T-helper 1 cell treated with Interleukin-12 subunit alpha and Interleukin-12 subunit beta and Interleukin-4 antibody, amounts not matched to agents 30 μg/mL and 1 μg/mL, for 36 hours (primary cell): ENCODE data around the gene UBE2L3.
A peak's percentile ranks its signal among the peaks of the same experiment; 100 is the strongest.
"Not testable (repeated sequence)": the region's sequence is repeated elsewhere in the genome, so short reads cannot be mapped to it uniquely, and the experiment has no call there.

Source experiments
- H3K27ac Mint-ChIP-seq: one replicate; pipeline ENCODE4 v1.8.0; 2021; ENCODE audit warnings: mild to moderate bottlenecking, mixed read lengths
- H3K27me3 Mint-ChIP-seq: one replicate; pipeline ENCODE4 v1.8.0; 2021; ENCODE audit warnings: low read depth, mixed read lengths
- H3K36me3 Mint-ChIP-seq: one replicate; pipeline ENCODE4 v1.8.0; 2021; ENCODE audit warnings: low read depth, mixed read lengths
- H3K4me1 Mint-ChIP-seq: one replicate; pipeline ENCODE4 v1.8.0; 2021; ENCODE audit warnings: low read depth, mixed read lengths
- H3K4me3 Mint-ChIP-seq: one replicate; pipeline ENCODE4 v1.8.0; 2021; ENCODE audit warnings: mild to moderate bottlenecking, moderate library complexity, mixed read lengths
- H3K9me3 Mint-ChIP-seq: one replicate; pipeline ENCODE4 v1.8.0; 2021; ENCODE audit warnings: mixed read lengths

The UBE2L3 gene

GRCh38 chr22:21636629-21637218, 69.2 kb downstream of the UBE2L3 start:
- Mint-ChIP-seq H3K4me3 (no peak overlapping the region), H3K4me1 (peaks cover 10% of the 10 kb centered on the region), H3K27ac (no peak overlapping the region)

GRCh38 chr22:21637450-21637849, 69.9 kb downstream of the UBE2L3 start:
- not testable (repeated sequence) for H3K27me3 Mint-ChIP-seq, H3K36me3 Mint-ChIP-seq, H3K9me3 Mint-ChIP-seq, H3K27ac Mint-ChIP-seq, H3K4me1 Mint-ChIP-seq, H3K4me3 Mint-ChIP-seq

More at GRCh38 chr22:21636629-21637218, 69.2 kb downstream of the UBE2L3 start:
- Mint-ChIP-seq H3K36me3 (no peaks in the 10 kb centered on the region), H3K27me3 (no peaks in the 10 kb centered on the region), H3K9me3 (no peaks in the 10 kb centered on the region)

GRCh38 chr22:21639359-21639758, 71.8 kb downstream of the UBE2L3 start:
- no peaks in the 10 kb centered on the region for H3K27me3 Mint-ChIP-seq
- H3K4me3 Mint-ChIP-seq: no peak overlapping the region
- H3K4me1 Mint-ChIP-seq: peaks cover 16% of the 10 kb centered on the region
- no peaks in the 10 kb centered on the region for H3K9me3 Mint-ChIP-seq
- no peak overlapping the region for H3K27ac Mint-ChIP-seq
- H3K36me3 Mint-ChIP-seq: peaks cover 11% of the 10 kb centered on the region

GRCh38 chr22:21640810-21641209, 73.3 kb downstream of the UBE2L3 start:
- Mint-ChIP-seq H3K4me3 (peak overlapping the region; percentile 86), H3K4me1 (peaks cover 16% of the 10 kb centered on the region), H3K36me3 (peaks cover 14% of the 10 kb centered on the region), H3K27me3 (no peaks in the 10 kb centered on the region), H3K27ac (peak overlapping the region; percentile 83), H3K9me3 (no peaks in the 10 kb centered on the region)

GRCh38 chr22:21641417-21641788, 73.9 kb downstream of the UBE2L3 start:
- Mint-ChIP-seq H3K9me3 (no peaks in the 10 kb centered on the region), H3K36me3 (peaks cover 17% of the 10 kb centered on the region), H3K4me1 (peaks cover 18% of the 10 kb centered on the region), H3K4me3 (peak overlapping the region; percentile 86), H3K27me3 (no peaks in the 10 kb centered on the region), H3K27ac (peak overlapping the region; percentile 83)

GRCh38 chr22:21641789-21642583, 74.5 kb downstream of the UBE2L3 start, which contains the start of gene SDF2L1:
Gene SDF2L1, plus strand, starts transcription at chr22:21642302. Its CDS starts 35 bp downstream, at chr22:21642337.
- H3K27ac Mint-ChIP-seq: peak within 1 kb of the TSS; percentile 83
- H3K4me3 Mint-ChIP-seq: peak within 1 kb of the TSS; percentile 86
- H3K27me3 Mint-ChIP-seq: no peaks in the 10 kb centered on the region
- peaks cover 22% of the 10 kb centered on the region for H3K36me3 Mint-ChIP-seq
- no peaks in the 10 kb centered on the region for H3K9me3 Mint-ChIP-seq
- H3K4me1 Mint-ChIP-seq: peaks cover 22% of the 10 kb centered on the region

GRCh38 chr22:21642584-21643448, 75.3 kb downstream of the UBE2L3 start:
- Mint-ChIP-seq H3K27ac (peak overlapping the region; percentile 83), H3K4me1 (peaks cover 22% of the 10 kb centered on the region), H3K9me3 (no peaks in the 10 kb centered on the region), H3K27me3 (no peaks in the 10 kb centered on the region), H3K4me3 (peak overlapping the region; percentile 86), H3K36me3 (peaks cover 22% of the 10 kb centered on the region)

- Mint-ChIP-seq H3K27ac (peak overlapping the region; percentile 64), H3K4me1 (peaks cover 22% of the 10 kb centered on the region), H3K36me3 (peaks cover 22% of the 10 kb centered on the region), H3K9me3 (no peaks in the 10 kb centered on the region), H3K4me3 (peak overlapping the region; percentile 86), H3K27me3 (no peaks in the 10 kb centered on the region)
Observed at GRCh38 chr22:21643533-21644357, 76.2 kb downstream of the UBE2L3 start.

- H3K4me3 Mint-ChIP-seq, H3K9me3 Mint-ChIP-seq, H3K27me3 Mint-ChIP-seq, H3K27ac Mint-ChIP-seq: not testable (repeated sequence)
- peaks cover 25% of the 10 kb centered on the region for H3K36me3 Mint-ChIP-seq
- peaks cover 27% of the 10 kb centered on the region for H3K4me1 Mint-ChIP-seq
Observed at GRCh38 chr22:21645513-21645912, 78.0 kb downstream of the UBE2L3 start.

GRCh38 chr22:21646608-21647590, 79.4 kb downstream of the UBE2L3 start:
- Mint-ChIP-seq H3K27ac (no peak overlapping the region), H3K9me3 (no peaks in the 10 kb centered on the region), H3K4me3 (no peak overlapping the region), H3K4me1 (peaks cover 31% of the 10 kb centered on the region), H3K27me3 (no peaks in the 10 kb centered on the region), H3K36me3 (peaks cover 25% of the 10 kb centered on the region)

GRCh38 chr22:21650280-21650679, 82.8 kb downstream of the UBE2L3 start:
- Mint-ChIP-seq H3K27ac (no peak overlapping the region), H3K4me3 (peak overlapping the region; percentile 18), H3K36me3 (peaks cover 18% of the 10 kb centered on the region), H3K27me3 (no peaks in the 10 kb centered on the region), H3K4me1 (peaks cover 25% of the 10 kb centered on the region), H3K9me3 (no peaks in the 10 kb centered on the region)

- no peaks in the 10 kb centered on the region for H3K9me3 Mint-ChIP-seq
- H3K36me3 Mint-ChIP-seq: peaks cover 14% of the 10 kb centered on the region
- H3K27ac Mint-ChIP-seq: peak overlapping the region; percentile 84
- H3K4me3 Mint-ChIP-seq: peak overlapping the region; percentile 92
- H3K4me1 Mint-ChIP-seq: peaks cover 25% of the 10 kb centered on the region
- no peaks in the 10 kb centered on the region for H3K27me3 Mint-ChIP-seq
Observed at GRCh38 chr22:21650823-21651520, 83.5 kb downstream of the UBE2L3 start.
